H1 (cell line): Measurements from ENCODE around the gene RPGR. TPM values are rescaled to one million over a fixed set of nuclear protein-coding genes. Genes with fewer than 3 reads are reported as not detected.

Experiments used
- CTCF ChIA-PET: fragments of 300-600 bp; sonication (Branson Sonifier 250); formaldehyde crosslinking; loops from one replicate; lab custom pipeline; 2021; ENCODE audit not compliant: partially characterized antibody; lab: Charles Lee
- POLR2A ChIA-PET: fragments of 300-600 bp; sonication (Branson Sonifier 250); formaldehyde crosslinking; loops from one replicate; lab custom pipeline; 2021; ENCODE audit warnings: inconsistent platforms; ENCODE audit not compliant: partially characterized antibody; lab: Charles Lee
- DNase-seq, 2 experiments: peaks; one replicate each; pipeline versions ENCODE4 v3.0.0 to v3.0.0-alpha.2; 2010 to 2022; ENCODE audit warnings: low spot score in 2 of 2, low read depth in 1 of 2, mixed read lengths in 1 of 2
- FAIRE-seq: peaks from 2 replicates; lab custom pipeline; 2011; peaks lifted over from hg19 to GRCh38; lab: Jason Lieb, UNC
- H2AFZ ChIP-seq: 2 replicates; pipeline ENCODE4 v1.8.1; 2012; ENCODE audit warnings: low read length, inconsistent platforms
- H2AK5ac ChIP-seq: 2 replicates; pipeline ENCODE4 v1.6.1; 2013; ENCODE audit warnings: low read depth, low read length
- H2BK120ac ChIP-seq: replicated peaks from 2 replicates; pipeline ENCODE3; 2013; ENCODE audit warnings: low read depth, low read length, inconsistent platforms
- H2BK12ac ChIP-seq: 2 replicates; pipeline ENCODE4 v1.6.1; 2013; ENCODE audit warnings: low read depth, low read length
- H2BK15ac ChIP-seq: 2 replicates; pipeline ENCODE4 v1.6.1; 2013; ENCODE audit warnings: low read length
- H2BK20ac ChIP-seq: 2 replicates; pipeline ENCODE4 v1.6.1; 2013; ENCODE audit warnings: low read length
- H2BK5ac ChIP-seq: 2 replicates; pipeline ENCODE4 v1.6.1; 2013; ENCODE audit warnings: low read depth, low read length
- H3K14ac ChIP-seq: 2 replicates; pipeline ENCODE4 v1.6.1; 2013; ENCODE audit warnings: inconsistent platforms; ENCODE audit not compliant: insufficient read length
- H3K18ac ChIP-seq: 2 replicates; pipeline ENCODE4 v1.6.1; 2013; ENCODE audit warnings: low read length; ENCODE audit errors: extremely low read depth
- H3K23ac ChIP-seq: 2 replicates; pipeline ENCODE4 v1.6.1; 2013; ENCODE audit warnings: inconsistent platforms; ENCODE audit not compliant: insufficient read length
- H3K23me2 ChIP-seq: 2 replicates; pipeline ENCODE4 v1.6.1; 2013; ENCODE audit warnings: low read depth, low read length
- H3K27ac ChIP-seq: 2 replicates; pipeline ENCODE4 v1.6.1; 2011; ENCODE audit warnings: low read depth, low read length, inconsistent platforms
- H3K27me3 ChIP-seq, 4 experiments: replicated peaks in 1 of 4; 1 replicate in 1 of 4; 2 replicates in 3 of 4; pipeline versions ENCODE4 v1.6.1 to v1.8.1; 2011 to 2013; ENCODE audit warnings: low read length in 3 of 4, mild to moderate bottlenecking in 3 of 4, inconsistent platforms in 2 of 4, mixed read lengths in 2 of 4, moderate library complexity in 1 of 4; ENCODE audit not compliant: control insufficient read depth in 3 of 4, insufficient read depth in 3 of 4; ENCODE audit errors: extremely low read depth in 1 of 4
- H3K36me3 ChIP-seq, 4 experiments: 2 replicates each; pipeline versions ENCODE4 v1.6.1 to v1.8.1; 2011 to 2013; ENCODE audit warnings: mild to moderate bottlenecking in 4 of 4, low read length in 3 of 4, moderate library complexity in 2 of 4, control low read depth in 1 of 4, inconsistent platforms in 1 of 4; ENCODE audit not compliant: insufficient read depth in 4 of 4, control insufficient read depth in 2 of 4
- H3K4ac ChIP-seq: replicated peaks from 2 replicates; pipeline ENCODE3; 2013; ENCODE audit warnings: low read length, low read depth, mixed read lengths, inconsistent platforms; ENCODE audit not compliant: insufficient read length
- H3K4me1 ChIP-seq, 4 experiments: replicated peaks in 1 of 4; 1 replicate in 1 of 4; 2 replicates in 3 of 4; pipeline versions ENCODE4 v1.6.1 to v1.8.1; 2011 to 2013; ENCODE audit warnings: low read length in 3 of 4, inconsistent platforms in 2 of 4, mixed read lengths in 1 of 4; ENCODE audit not compliant: insufficient read depth in 4 of 4, control insufficient read depth in 3 of 4
- H3K4me2 ChIP-seq, 2 experiments: 2 replicates each; pipeline versions ENCODE4 v1.6.1 to v1.8.1; 2011 to 2013; ENCODE audit warnings: low read depth in 2 of 2, low read length in 2 of 2, control low read depth in 1 of 2, inconsistent platforms in 1 of 2, mild to moderate bottlenecking in 1 of 2; ENCODE audit not compliant: insufficient read depth in 1 of 2
- H3K4me3 ChIP-seq, 4 experiments: fragments of 200-600, 300-600 bp in 1 of 4; sonication (generic), shearing (Covaris generic), sonication (Bioruptor Twin) in 1 of 4; 2 replicates each; pipeline versions ENCODE4 v1.5.1 to v1.8.1; 2011 to 2016; ENCODE audit warnings: low read length in 4 of 4, low read depth in 3 of 4, control low read depth in 2 of 4, inconsistent platforms in 2 of 4, mild to moderate bottlenecking in 2 of 4, mixed read lengths in 1 of 4, moderate library complexity in 1 of 4; ENCODE audit not compliant: insufficient read depth in 2 of 4; ENCODE audit errors: extremely low read depth in 1 of 4
- H3K56ac ChIP-seq: replicated peaks from 2 replicates; pipeline ENCODE3; 2013; ENCODE audit warnings: low read depth, mild to moderate bottlenecking, mixed read lengths, low read length, inconsistent platforms; ENCODE audit not compliant: insufficient read length
- H3K79me1 ChIP-seq: 2 replicates; pipeline ENCODE4 v1.6.1; 2013; ENCODE audit warnings: low read depth, low read length, control low read depth
- H3K79me2 ChIP-seq, 2 experiments: 2 replicates each; pipeline versions ENCODE4 v1.6.1 to v1.8.1; 2012 to 2013; ENCODE audit warnings: low read length in 2 of 2, mild to moderate bottlenecking in 2 of 2, inconsistent platforms in 1 of 2; ENCODE audit not compliant: insufficient read depth in 2 of 2, control insufficient read depth in 1 of 2
- H3K9ac ChIP-seq, 4 experiments: replicated peaks in 1 of 4; 1 replicate in 1 of 4; 2 replicates in 3 of 4; pipeline versions ENCODE4 v1.6.1 to v1.8.1; 2011 to 2013; ENCODE audit warnings: low read depth in 3 of 4, low read length in 3 of 4, control low read depth in 2 of 4, mild to moderate bottlenecking in 2 of 4, moderate library complexity in 2 of 4, inconsistent platforms in 1 of 4; ENCODE audit errors: extremely low read depth in 1 of 4
- H3K9me3 ChIP-seq, 2 experiments: 2 replicates each; pipeline versions ENCODE4 v1.6.1 to v1.8.1; 2012 to 2013; ENCODE audit warnings: mild to moderate bottlenecking in 2 of 2, moderate library complexity in 2 of 2, control low read depth in 1 of 2, inconsistent platforms in 1 of 2, low read depth in 1 of 2, low read length in 1 of 2, mixed read lengths in 1 of 2; ENCODE audit not compliant: insufficient read depth in 2 of 2
- H4K20me1 ChIP-seq, 2 experiments: replicated peaks in 1 of 2; 2 replicates each; pipeline versions ENCODE3 to v1.8.1; 2011 to 2013; ENCODE audit warnings: inconsistent platforms in 2 of 2, low read length in 2 of 2, mild to moderate bottlenecking in 1 of 2; ENCODE audit not compliant: insufficient read depth in 2 of 2, control insufficient read depth in 1 of 2
- H4K5ac ChIP-seq: 2 replicates; pipeline ENCODE4 v1.6.1; 2013; ENCODE audit warnings: low read length, low read depth, mixed read lengths, inconsistent platforms; ENCODE audit not compliant: insufficient read length
- H4K8ac ChIP-seq: 2 replicates; pipeline ENCODE4 v1.8.0; 2013; ENCODE audit warnings: mild to moderate bottlenecking, moderate library complexity, low read length, inconsistent platforms; ENCODE audit not compliant: insufficient read depth; ENCODE audit errors: extremely low read depth
- H4K91ac ChIP-seq: replicated peaks from 2 replicates; pipeline ENCODE3; 2013; ENCODE audit warnings: low read length, mixed read lengths, inconsistent platforms; ENCODE audit not compliant: insufficient read length
- HDAC2 ChIP-seq, 2 experiments: fragments of 300-600 bp in 1 of 2; sonication (generic) in 1 of 2; IDR thresholded peaks; 2 replicates each; pipeline ENCODE4 v1.6.1; 2011 to 2012; ENCODE audit warnings: low read depth in 2 of 2, low read length in 2 of 2, mild to moderate bottlenecking in 2 of 2, moderate library complexity in 2 of 2, borderline replicate concordance in 1 of 2, inconsistent platforms in 1 of 2
- SRF ChIP-seq: IDR thresholded peaks from 2 replicates; pipeline ENCODE4 v1.6.1; 2011; ENCODE audit warnings: mild to moderate bottlenecking, low read depth, low read length, moderate library complexity
- WGBS, 2 experiments: shearing (Covaris generic) in 1 of 2; methylation state at CpG; one replicate each; pipeline versions ENCODE4 v1.1.6 to v1.1.7; 2013 to 2015; ENCODE audit warnings: low lambda C conversion rate in 2 of 2, mixed read lengths in 2 of 2, inconsistent platforms in 1 of 2, low coverage in 1 of 2, missing lambda C conversion rate in 1 of 2; ENCODE audit not compliant: insufficient replicate concordance in 2 of 2, insufficient coverage in 1 of 2, insufficient read length in 1 of 2; ENCODE audit errors: extremely low coverage in 1 of 2, missing lambda C conversion rate in 1 of 2; 5-methylcytosine and 5-hydroxymethylcytosine counted together
- polyA plus RNA-seq, 7 experiments: library from polyadenylated mRNA; depleted of rRNA in 3 of 7; stranded (reverse) in 5 of 7; unstranded in 2 of 7; fragments of >200 nt in 5 of 7; fragments of 200-250 nt in 2 of 7; gene quantifications; 1 replicate in 5 of 7; 2 replicates in 1 of 7; 4 replicates in 1 of 7; pipeline versions ENCODE4 v1.2.1 to v1.2.3, GENCODE V29; 2011 to 2013; ENCODE audit warnings: missing spikeins in 2 of 7, mixed read lengths in 2 of 7
- total RNA-seq: library from RNA; stranded (reverse); fragmentation: NEBNext Ultra II Directional; extraction: Animal tissue kit (Norgen Biotek cat#: 25700); gene quantifications from 2 replicates; pipeline ENCODE4 v1.2.1, GENCODE V29; 2021

Gene RPGR
- total and polyA plus RNA-seq, 2 of the 8 experiments (the other 6 are each of a cell fraction or from before 2014, with no cell fraction given): 1.6 to 10.0 TPM

GRCh38 chrX:38342853-38343778, 15.8 kb upstream of the RPGR start:
- Histone ChIP-seq H3K18ac (no peak overlapping the region), H2BK12ac (no peak overlapping the region), H3K4me1 (no peaks in the 10 kb centered on the region), H2AFZ (no peak overlapping the region), H3K36me3 (no peaks in the 10 kb centered on the region), H2BK15ac (no peak overlapping the region), H4K5ac (no peak overlapping the region), H3K27me3 (no peaks in the 10 kb centered on the region), H3K9me3 (no peaks in the 10 kb centered on the region), H2BK120ac (no peak overlapping the region), H3K27ac (no peak overlapping the region), H3K79me1 (no peaks in the 10 kb centered on the region), H3K23me2 (no peaks in the 10 kb centered on the region), H2BK20ac (no peak overlapping the region), H3K4ac (no peak overlapping the region), H3K23ac (no peak overlapping the region), H2AK5ac (no peak overlapping the region), H3K79me2 (no peaks in the 10 kb centered on the region), H3K56ac (no peak overlapping the region), H4K91ac (no peak overlapping the region), H3K4me2 (no peak overlapping the region), H3K9ac (no peak overlapping the region), H4K20me1 (no peaks in the 10 kb centered on the region), H3K14ac (no peak overlapping the region), H3K4me3 (no peak overlapping the region), H4K8ac (no peak overlapping the region), H2BK5ac (no peak overlapping the region)
- FAIRE-seq: no peak
- WGBS, 2 experiments: 77% methylated on average over 2 of the region's 2 CpGs; no CpG with 5 or more reads in 1 of the 2 experiments
- TF ChIP-seq HDAC2 (IDR thresholded peaks at IDR 0.05; ENCODE audit: borderline replicate concordance in 1 of 2, low read depth in 2 of 2, low read length in 2 of 2): no peak
- TF ChIP-seq SRF: no peak
- ChIA-PET CTCF (no interaction called here), POLR2A (interaction anchor here (1.5 kb wide), 1 partner anchor 16 kb away, joined by 3 read pairs; the partner anchor contains the start of gene RPGR)
- DNase-seq: no peak
